GM10266 (cell line): Measurements from ENCODE around the gene ARHGAP9.

Source experiments
- DNase-seq: peaks from one replicate; pipeline ENCODE4 v3.0.0; 2012; ENCODE audit errors: extremely low spot score
- CTCF ChIP-seq: IDR thresholded peaks from 2 replicates; pipeline ENCODE4 v1.5.1; 2012; ENCODE audit warnings: mild to moderate bottlenecking, low read depth; ENCODE audit not compliant: control insufficient read depth, insufficient read depth; ENCODE audit errors: missing control alignments

ARHGAP9 gene

GRCh38 chr12:57475271-57476161 lies 4.2 kb downstream of the ARHGAP9 start:
- no peak for DNase-seq
- no peak for TF ChIP-seq CTCF

- DNase-seq = no peak
Observed at GRCh38 chr12:57474862-57475261, 4.8 kb downstream of the ARHGAP9 start.

GRCh38 chr12:57474430-57474829 lies 5.2 kb downstream of the ARHGAP9 start:
- TF ChIP-seq CTCF = no peak

More at GRCh38 chr12:57474862-57475261, 4.8 kb downstream of the ARHGAP9 start:
- no peak for TF ChIP-seq CTCF

GRCh38 chr12:57473886-57474285 lies 5.8 kb downstream of the ARHGAP9 start:
- no peak for DNase-seq
- TF ChIP-seq CTCF = no peak

More at GRCh38 chr12:57474430-57474829, 5.2 kb downstream of the ARHGAP9 start:
- DNase-seq = no peak

GRCh38 chr12:57473392-57473791 lies 6.3 kb downstream of the ARHGAP9 start:
- DNase-seq = no peak
- TF ChIP-seq CTCF = no peak

GRCh38 chr12:57472391-57472790 lies 7.3 kb downstream of the ARHGAP9 start:
- no peak for DNase-seq
- TF ChIP-seq CTCF = no peak

- no peak for TF ChIP-seq CTCF
- no peak for DNase-seq
Observed at GRCh38 chr12:57471661-57472060, 8.0 kb downstream of the ARHGAP9 start.
